22Rv1 (cell line): ENCODE measurements around the gene SLC39A1.

Source experiments
- ZFX ChIP-seq: fragments of 450-650 bp; IDR thresholded peaks from 2 replicates; pipeline ENCODE4 v1.6.1; 2017; ENCODE audit warnings: antibody characterized with exemption, borderline replicate concordance
- TF ChIP-seq, protein P1 (sequence below): fragments of 450-650 bp; IDR thresholded peaks from 2 replicates; pipeline ENCODE4 v1.5.1; 2017; ENCODE audit warnings: mild to moderate bottlenecking

DNA sequence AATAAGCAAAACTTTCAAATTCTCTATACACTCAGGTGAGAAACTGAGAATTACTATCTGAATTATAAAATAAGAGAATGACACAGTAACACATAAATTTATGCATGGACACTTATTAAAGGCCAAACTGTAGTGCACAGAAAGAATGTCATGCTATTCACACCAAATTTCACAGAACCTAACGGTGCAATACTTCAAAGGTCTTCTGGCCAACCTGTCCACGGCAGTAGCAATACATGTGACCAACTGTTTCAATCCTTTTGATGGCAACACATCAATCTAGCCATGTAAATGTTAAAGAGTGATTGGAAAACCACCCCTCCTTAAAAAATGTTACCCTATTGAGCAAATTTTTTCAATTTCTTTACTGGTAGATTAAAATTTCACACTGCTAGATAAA lies 51.0 kb downstream of the SLC39A1 start:
- TF ChIP-seq, protein P1, sequence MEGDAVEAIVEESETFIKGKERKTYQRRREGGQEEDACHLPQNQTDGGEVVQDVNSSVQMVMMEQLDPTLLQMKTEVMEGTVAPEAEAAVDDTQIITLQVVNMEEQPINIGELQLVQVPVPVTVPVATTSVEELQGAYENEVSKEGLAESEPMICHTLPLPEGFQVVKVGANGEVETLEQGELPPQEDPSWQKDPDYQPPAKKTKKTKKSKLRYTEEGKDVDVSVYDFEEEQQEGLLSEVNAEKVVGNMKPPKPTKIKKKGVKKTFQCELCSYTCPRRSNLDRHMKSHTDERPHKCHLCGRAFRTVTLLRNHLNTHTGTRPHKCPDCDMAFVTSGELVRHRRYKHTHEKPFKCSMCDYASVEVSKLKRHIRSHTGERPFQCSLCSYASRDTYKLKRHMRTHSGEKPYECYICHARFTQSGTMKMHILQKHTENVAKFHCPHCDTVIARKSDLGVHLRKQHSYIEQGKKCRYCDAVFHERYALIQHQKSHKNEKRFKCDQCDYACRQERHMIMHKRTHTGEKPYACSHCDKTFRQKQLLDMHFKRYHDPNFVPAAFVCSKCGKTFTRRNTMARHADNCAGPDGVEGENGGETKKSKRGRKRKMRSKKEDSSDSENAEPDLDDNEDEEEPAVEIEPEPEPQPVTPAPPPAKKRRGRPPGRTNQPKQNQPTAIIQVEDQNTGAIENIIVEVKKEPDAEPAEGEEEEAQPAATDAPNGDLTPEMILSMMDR = no peak
- no peak for TF ChIP-seq ZFX
